H1 (cell line): ENCODE data around the gene HOTAIR. TPM values are rescaled to one million over a fixed set of nuclear protein-coding genes. Genes with fewer than 3 reads are reported as not detected.

Experiments
- CHD7 ChIP-seq: fragments of 300-600 bp; sonication (generic); IDR thresholded peaks from 2 replicates; pipeline ENCODE4 v1.7.1; 2012; ENCODE audit warnings: low read length, moderate library complexity, mild to moderate bottlenecking, inconsistent platforms; ENCODE audit not compliant: insufficient replicate concordance
- EGR1 ChIP-seq: IDR thresholded peaks from 2 replicates; pipeline ENCODE4 v1.6.1; 2011; ENCODE audit warnings: low read depth, low read length, borderline replicate concordance
- GTF2F1 ChIP-seq: IDR thresholded peaks from 2 replicates; pipeline ENCODE4 v1.6.1; 2012; ENCODE audit warnings: low read depth, low read length, improper control_type of control experiment, borderline replicate concordance
- HDAC2 ChIP-seq, 2 experiments: fragments of 300-600 bp in 1 of 2; sonication (generic) in 1 of 2; IDR thresholded peaks; 2 replicates each; pipeline ENCODE4 v1.6.1; 2011 to 2012; ENCODE audit warnings: low read depth in 2 of 2, low read length in 2 of 2, mild to moderate bottlenecking in 2 of 2, moderate library complexity in 2 of 2, borderline replicate concordance in 1 of 2, inconsistent platforms in 1 of 2
- NRF1 ChIP-seq: IDR thresholded peaks from 2 replicates; pipeline ENCODE4 v1.6.1; 2011; ENCODE audit warnings: mild to moderate bottlenecking, low read depth, low read length, improper control_type of control experiment
- POLR2A ChIP-seq, 2 experiments: IDR thresholded peaks; 1 replicate in 1 of 2; 2 replicates in 1 of 2; pipeline ENCODE4 v1.6.1; 2011; ENCODE audit warnings: low read depth in 2 of 2, low read length in 2 of 2, mild to moderate bottlenecking in 2 of 2; ENCODE audit errors: control extremely low read depth in 1 of 2
- RAD21 ChIP-seq, 2 experiments: IDR thresholded peaks in 1 of 2; conservative IDR thresholded peaks in 1 of 2; 2 replicates each; pipeline ENCODE4 v1.6.1; 2011; ENCODE audit warnings: low read depth in 2 of 2, low read length in 2 of 2, improper control_type of control experiment in 1 of 2, inconsistent platforms in 1 of 2, mild to moderate bottlenecking in 1 of 2, moderate library complexity in 1 of 2
- SP1 ChIP-seq: IDR thresholded peaks from 2 replicates; pipeline ENCODE4 v1.6.1; 2011; ENCODE audit warnings: low read depth, low read length
- TBP ChIP-seq: IDR thresholded peaks from 2 replicates; pipeline ENCODE4 v1.6.1; 2011; ENCODE audit warnings: low read depth, low read length, improper control_type of control experiment
- polyA plus RNA-seq, 7 experiments: library from polyadenylated mRNA; depleted of rRNA in 3 of 7; stranded (reverse) in 5 of 7; unstranded in 2 of 7; fragments of >200 nt in 5 of 7; fragments of 200-250 nt in 2 of 7; gene quantifications; 1 replicate in 5 of 7; 2 replicates in 1 of 7; 4 replicates in 1 of 7; pipeline versions ENCODE4 v1.2.1 to v1.2.3, GENCODE V29; 2011 to 2013; ENCODE audit warnings: missing spikeins in 2 of 7, mixed read lengths in 2 of 7
- total RNA-seq: library from RNA; stranded (reverse); fragmentation: NEBNext Ultra II Directional; extraction: Animal tissue kit (Norgen Biotek cat#: 25700); gene quantifications from 2 replicates; pipeline ENCODE4 v1.2.1, GENCODE V29; 2021

The HOTAIR gene
- total and polyA plus RNA-seq, 2 of the 8 experiments (the other 6 are each of a cell fraction or from before 2014, with no cell fraction given): not detected

GRCh38 chr12:53981634-53982565 is 7.1 kb upstream of the HOTAIR start (continued):
- TF ChIP-seq CHD7: no peak
- TF ChIP-seq GTF2F1: no peak
- no peak for TF ChIP-seq TBP
- TF ChIP-seq SP1: no peak
- no peak for TF ChIP-seq HDAC2 (IDR thresholded peaks at IDR 0.05; ENCODE audit: borderline replicate concordance in 1 of 2, low read depth in 2 of 2, low read length in 2 of 2)
- TF ChIP-seq NRF1: no peak
- no peak for TF ChIP-seq POLR2A (IDR thresholded peaks at IDR 0.05; ENCODE audit: control extremely low read depth in 1 of 2, low read depth in 2 of 2, low read length in 2 of 2)
- TF ChIP-seq RAD21 (IDR thresholded peaks at IDR 0.05 in 1 of 2, conservative IDR thresholded peaks at IDR 0.05 in 1 of 2; ENCODE audit: low read depth in 2 of 2, low read length in 2 of 2): no peak
- no peak for TF ChIP-seq EGR1
